ENCODE data around the gene AUH. TPM values are rescaled to one million over a fixed set of nuclear protein-coding genes. Genes with fewer than 3 reads are reported as not detected.

Gene AUH
- total RNA-seq, 4 donors from 2014 or later, result 17.1 to 28.2 (median 20.8) TPM

DNA sequence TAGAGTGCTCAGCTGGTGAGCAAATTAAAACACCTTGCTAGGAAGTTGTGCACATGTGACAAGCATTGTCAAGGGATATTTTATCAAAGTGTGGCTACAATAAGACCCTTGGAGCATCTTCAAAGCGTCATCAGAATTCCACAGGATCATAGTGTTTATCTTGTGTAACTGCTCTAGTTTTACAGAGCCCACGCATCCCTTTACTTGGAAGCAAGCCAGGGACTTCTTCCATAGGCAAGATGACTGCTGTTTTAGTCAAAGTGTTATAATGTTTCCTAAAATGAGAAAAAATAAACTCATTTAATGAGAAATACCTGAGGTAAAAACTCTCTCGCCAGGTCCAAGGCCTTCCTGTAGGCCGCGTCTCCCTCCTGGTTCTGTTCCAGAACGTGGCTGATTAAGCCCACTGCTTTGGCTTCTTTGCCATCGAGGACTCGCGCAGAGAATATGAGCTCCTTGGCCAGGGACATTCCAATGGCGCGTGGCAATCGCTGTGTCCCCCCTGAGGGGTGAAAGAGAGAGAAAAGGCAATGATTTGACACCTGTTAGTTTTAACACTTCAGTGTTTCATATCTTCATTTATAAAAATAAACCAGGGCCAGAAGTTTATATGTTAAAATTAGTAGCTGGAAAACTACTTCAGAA is 141.1 kb downstream of the AUH start:
- H3K36me3 ChIP-seq, result peaks cover 0 to 15% of the 10 kb centered on the region in 2 donors
- H3K4me1 ChIP-seq, result peaks cover under 1 to 16% of the 10 kb centered on the region in 2 donors
- H3K27ac ChIP-seq, result peak overlapping the region; percentile 6 to 66 (median 50)
- no peak for ATAC-seq
- intact Hi-C loops (cut with DNase I; ENCODE audit: low total_unique reads), result no loop called here
- no peak overlapping the region for H3K4me3 ChIP-seq
- in situ Hi-C loops (cut with MboI; ENCODE audit: low sequenced_read_pairs in 4 of 4), result loop anchor here in 1 of 4 donors (25.0 kb wide), 1 partner anchor 192 kb away; the partner anchor contains the start of gene NFIL3
- no peaks in the 10 kb centered on the region for H3K27me3 ChIP-seq
- H3K9me3 ChIP-seq, result no peaks in the 10 kb centered on the region
- DNase-seq, result no peak
- TF ChIP-seq, protein P1, sequence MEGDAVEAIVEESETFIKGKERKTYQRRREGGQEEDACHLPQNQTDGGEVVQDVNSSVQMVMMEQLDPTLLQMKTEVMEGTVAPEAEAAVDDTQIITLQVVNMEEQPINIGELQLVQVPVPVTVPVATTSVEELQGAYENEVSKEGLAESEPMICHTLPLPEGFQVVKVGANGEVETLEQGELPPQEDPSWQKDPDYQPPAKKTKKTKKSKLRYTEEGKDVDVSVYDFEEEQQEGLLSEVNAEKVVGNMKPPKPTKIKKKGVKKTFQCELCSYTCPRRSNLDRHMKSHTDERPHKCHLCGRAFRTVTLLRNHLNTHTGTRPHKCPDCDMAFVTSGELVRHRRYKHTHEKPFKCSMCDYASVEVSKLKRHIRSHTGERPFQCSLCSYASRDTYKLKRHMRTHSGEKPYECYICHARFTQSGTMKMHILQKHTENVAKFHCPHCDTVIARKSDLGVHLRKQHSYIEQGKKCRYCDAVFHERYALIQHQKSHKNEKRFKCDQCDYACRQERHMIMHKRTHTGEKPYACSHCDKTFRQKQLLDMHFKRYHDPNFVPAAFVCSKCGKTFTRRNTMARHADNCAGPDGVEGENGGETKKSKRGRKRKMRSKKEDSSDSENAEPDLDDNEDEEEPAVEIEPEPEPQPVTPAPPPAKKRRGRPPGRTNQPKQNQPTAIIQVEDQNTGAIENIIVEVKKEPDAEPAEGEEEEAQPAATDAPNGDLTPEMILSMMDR (IDR thresholded peaks at IDR 0.05 in 4 of 5, conservative IDR thresholded peaks at IDR 0.05 in 1 of 5), result no peak
- no peak for TF ChIP-seq POLR2A (IDR thresholded peaks at IDR 0.05)

DNA sequence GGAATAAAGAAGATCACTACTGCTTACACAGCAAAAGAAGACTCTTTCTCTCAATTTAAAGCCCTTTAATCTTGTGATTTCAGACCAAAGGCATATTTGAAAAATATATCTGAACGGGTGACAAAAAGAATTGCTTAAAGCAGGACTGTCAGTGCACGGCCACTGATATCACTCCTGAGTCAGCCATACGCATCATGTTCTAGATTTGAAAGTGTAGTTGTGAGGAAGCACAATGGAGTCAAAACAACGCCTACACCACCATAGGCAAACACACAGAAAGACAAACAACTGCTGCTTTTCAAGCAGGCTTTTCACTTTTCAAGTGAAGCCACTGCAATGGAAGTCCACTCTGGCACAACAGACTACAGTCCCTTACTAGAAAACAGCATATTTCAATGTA is 141.7 kb downstream of the AUH start:
- ATAC-seq (no peak), DNase-seq (no peak)
- in situ Hi-C loops (cut with MboI; ENCODE audit: low sequenced_read_pairs in 4 of 4) (loop anchor here in 1 of 4 donors (25.0 kb wide), 1 partner anchor 192 kb away; the partner anchor contains the start of gene NFIL3), intact Hi-C loops (cut with DNase I; ENCODE audit: low total_unique reads) (no loop called here)
- Histone ChIP-seq H3K9me3 (no peaks in the 10 kb centered on the region), H3K36me3 (peaks cover 0 to 15% of the 10 kb centered on the region in 2 donors), H3K4me3 (no peak overlapping the region), H3K27ac (peak overlapping the region in 1 of 4 donors; percentile 7), H3K4me1 (peaks cover 7 to 20% of the 10 kb centered on the region in 2 donors), H3K27me3 (no peaks in the 10 kb centered on the region)
- TF ChIP-seq POLR2A (IDR thresholded peaks at IDR 0.05), result no peak
- TF ChIP-seq, protein P1 (IDR thresholded peaks at IDR 0.05 in 4 of 5, conservative IDR thresholded peaks at IDR 0.05 in 1 of 5), result no peak

DNA sequence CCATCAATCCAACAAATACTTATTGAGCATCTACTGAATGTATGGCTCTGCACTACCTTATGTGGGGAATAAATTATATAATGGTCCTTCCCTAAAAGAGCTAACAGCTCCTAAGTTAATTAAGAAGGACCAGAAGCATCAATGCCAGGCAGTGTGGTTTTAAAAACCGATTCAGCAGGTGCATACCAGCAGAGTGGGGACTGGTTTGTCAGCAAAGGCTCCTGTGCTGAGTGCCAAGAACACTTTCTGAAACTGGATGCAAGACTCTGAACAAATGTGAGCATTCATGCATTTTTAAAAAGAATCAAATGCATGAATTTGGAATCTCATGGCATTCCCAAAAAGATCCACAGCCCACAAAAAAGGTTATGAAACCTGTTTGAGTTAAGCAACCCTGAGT is 142.2 kb downstream of the AUH start:
- TF ChIP-seq POLR2A (IDR thresholded peaks at IDR 0.05), result no peak
- TF ChIP-seq, protein P1 (IDR thresholded peaks at IDR 0.05 in 4 of 5, conservative IDR thresholded peaks at IDR 0.05 in 1 of 5), result no peak
- intact Hi-C loops (cut with DNase I; ENCODE audit: low total_unique reads), result no loop called here
- in situ Hi-C loops (cut with MboI; ENCODE audit: low sequenced_read_pairs in 4 of 4), result loop anchor here in 1 of 4 donors (25.0 kb wide), 1 partner anchor 193 kb away; the partner anchor contains the start of gene NFIL3

DNA sequence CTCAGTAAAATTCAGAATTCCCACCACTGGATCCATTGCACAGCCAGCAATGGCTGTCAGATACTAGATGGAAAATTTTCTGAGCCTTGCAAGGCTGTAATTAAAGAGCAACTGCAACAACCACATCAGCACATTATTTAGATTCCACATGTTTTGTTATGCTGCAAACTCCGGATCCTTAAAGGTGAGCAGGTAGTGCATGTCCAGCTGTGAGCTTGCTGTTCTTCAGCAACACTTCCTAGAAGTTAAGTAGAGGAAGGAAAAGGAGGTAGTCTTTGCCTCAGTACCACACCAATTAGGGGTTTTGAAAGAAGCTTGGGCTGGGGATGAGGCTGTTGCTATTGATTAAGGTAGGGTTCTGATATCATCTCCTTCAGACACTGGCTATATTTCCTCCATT is 144.3 kb downstream of the AUH start:
- no peak for DNase-seq

More for the DNA sequence above, 142.2 kb downstream of the AUH start:
- DNase-seq (no peak), ATAC-seq (no peak)
- Histone ChIP-seq H3K27ac (no peak overlapping the region), H3K4me3 (no peak overlapping the region), H3K4me1 (peaks cover 11 to 25% of the 10 kb centered on the region in 2 donors), H3K36me3 (peaks cover 0 to 15% of the 10 kb centered on the region in 2 donors), H3K9me3 (no peaks in the 10 kb centered on the region), H3K27me3 (no peaks in the 10 kb centered on the region)

More for the DNA sequence above, 144.3 kb downstream of the AUH start:
- TF ChIP-seq, protein P1 (IDR thresholded peaks at IDR 0.05 in 4 of 5, conservative IDR thresholded peaks at IDR 0.05 in 1 of 5), result no peak
- TF ChIP-seq POLR2A (IDR thresholded peaks at IDR 0.05), result no peak
- no peaks in the 10 kb centered on the region for H3K27me3 ChIP-seq
- H3K4me3 ChIP-seq, result no peak overlapping the region
- intact Hi-C loops (cut with DNase I; ENCODE audit: low total_unique reads), result no loop called here
- H3K9me3 ChIP-seq, result no peaks in the 10 kb centered on the region
- in situ Hi-C loops (cut with MboI; ENCODE audit: low sequenced_read_pairs in 4 of 4), result loop anchor here in 1 of 4 donors (25.0 kb wide), 1 partner anchor 195 kb away; the partner anchor contains the start of gene NFIL3
- ATAC-seq, result no peak
- H3K27ac ChIP-seq, result no peak overlapping the region
- peaks cover 13 to 25% of the 10 kb centered on the region in 2 donors for H3K4me1 ChIP-seq
- H3K36me3 ChIP-seq, result peaks cover 0 to 15% of the 10 kb centered on the region in 2 donors
